Prostate gland (tissue), 2 donors: Measurements from ENCODE around the gene PHEX. TPM values are rescaled to one million over a fixed set of nuclear protein-coding genes. Genes with fewer than 3 reads are reported as not detected.

Source experiments
- DNase-seq: peaks from one replicate; pipeline ENCODE4 v3.0.0-alpha.2; 2019; ENCODE audit warnings: low spot score
- H3K27ac ChIP-seq, 2 donors: fragments of 200-600 bp; sonication (generic); 2 replicates each; pipeline ENCODE4 v1.5.1; 2017 to 2019
- H3K27me3 ChIP-seq: fragments of 200-600 bp; sonication (generic); replicated peaks from 2 replicates; pipeline ENCODE4 v1.5.1; 2019; ENCODE audit not compliant: insufficient read depth
- H3K36me3 ChIP-seq, 2 donors: fragments of 200-600 bp; sonication (generic); 1 replicate in 1 of 2; 2 replicates in 1 of 2; pipeline versions ENCODE4 v1.5.1 to v1.8.1; 2017 to 2019
- H3K4me1 ChIP-seq: fragments of 200-600 bp; sonication (generic); replicated peaks from 2 replicates; pipeline ENCODE4 v1.5.1; 2019
- H3K4me3 ChIP-seq, 2 donors: fragments of 200-600 bp; sonication (generic); 2 replicates each; pipeline ENCODE4 v1.5.1; 2017 to 2019
- H3K9me3 ChIP-seq: fragments of 200-600 bp; sonication (generic); 2 replicates; pipeline ENCODE4 v1.5.1; 2017
- POLR2A ChIP-seq: fragments of 450-650 bp; IDR thresholded peaks from one replicate; pipeline ENCODE4 v1.6.1; 2016; ENCODE audit warnings: antibody characterized with exemption, mild to moderate bottlenecking
- POLR2AphosphoS5 ChIP-seq: sonication (generic); formaldehyde crosslinking; IDR thresholded peaks from one replicate; pipeline ENCODE4 v1.6.1; 2017; ENCODE audit warnings: antibody characterized with exemption
- WGBS: methylation state at CpG from one replicate; pipeline ENCODE4 v1.1.5; 2018; 5-methylcytosine and 5-hydroxymethylcytosine counted together
- intact Hi-C: fragments of 100-400 bp; cut with DNase I; formaldehyde crosslinking; loops from one replicate; pipeline ENCODE4 v1.14.2; 2022
- total RNA-seq, 2 donors: library from RNA; depleted of rRNA; stranded (reverse); fragments of >200 nt; gene quantifications; one replicate each; pipeline ENCODE4 v1.1.0, GENCODE V29; 2016
- TF ChIP-seq, protein P1 (sequence below), 4 experiments: fragments of 200-600 bp in 2 of 4; fragments of 450-650 bp in 2 of 4; sonication (generic) in 2 of 4; IDR thresholded peaks; 1 replicate in 3 of 4; 2 replicates in 1 of 4; pipeline ENCODE4 v1.5.1; 2016 to 2019; ENCODE audit warnings: antibody characterized with exemption in 4 of 4, mild to moderate bottlenecking in 2 of 4, moderate library complexity in 2 of 4

Gene PHEX
- total RNA-seq, 2 donors from 2014 or later = 0.34 to 0.82 TPM

DNA sequence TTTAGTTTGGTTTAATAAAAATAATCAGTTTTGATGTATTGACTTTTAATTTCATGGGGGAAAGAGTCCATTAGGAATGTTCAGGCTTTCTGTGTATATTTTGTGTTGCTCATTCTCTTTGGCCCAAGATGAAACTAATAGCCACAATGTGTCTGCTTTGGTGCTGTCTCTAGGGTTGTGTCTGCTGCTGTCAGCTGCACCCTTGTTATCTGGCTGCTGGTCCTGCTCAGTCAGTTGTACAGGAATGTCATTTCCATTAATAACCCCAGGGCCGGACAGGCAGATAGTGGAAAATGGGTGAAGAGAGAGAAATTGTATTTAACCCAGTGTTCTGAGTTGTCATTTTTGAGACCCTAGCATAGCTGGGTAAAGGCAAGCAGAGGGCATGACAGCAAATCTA lies 115.1 kb downstream of the PHEX start:
- WGBS = 88% methylated on average over 1 of the region's 1 CpG
- Histone ChIP-seq H3K36me3 (no peaks in the 10 kb centered on the region), H3K4me3 (no peak overlapping the region), H3K27me3 (no peaks in the 10 kb centered on the region), H3K9me3 (no peaks in the 10 kb centered on the region), H3K4me1 (no peaks in the 10 kb centered on the region), H3K27ac (no peak overlapping the region)
- intact Hi-C loops = no loop called here
- TF ChIP-seq POLR2AphosphoS5 = no peak
- no peak for TF ChIP-seq POLR2A
- TF ChIP-seq, protein P1, sequence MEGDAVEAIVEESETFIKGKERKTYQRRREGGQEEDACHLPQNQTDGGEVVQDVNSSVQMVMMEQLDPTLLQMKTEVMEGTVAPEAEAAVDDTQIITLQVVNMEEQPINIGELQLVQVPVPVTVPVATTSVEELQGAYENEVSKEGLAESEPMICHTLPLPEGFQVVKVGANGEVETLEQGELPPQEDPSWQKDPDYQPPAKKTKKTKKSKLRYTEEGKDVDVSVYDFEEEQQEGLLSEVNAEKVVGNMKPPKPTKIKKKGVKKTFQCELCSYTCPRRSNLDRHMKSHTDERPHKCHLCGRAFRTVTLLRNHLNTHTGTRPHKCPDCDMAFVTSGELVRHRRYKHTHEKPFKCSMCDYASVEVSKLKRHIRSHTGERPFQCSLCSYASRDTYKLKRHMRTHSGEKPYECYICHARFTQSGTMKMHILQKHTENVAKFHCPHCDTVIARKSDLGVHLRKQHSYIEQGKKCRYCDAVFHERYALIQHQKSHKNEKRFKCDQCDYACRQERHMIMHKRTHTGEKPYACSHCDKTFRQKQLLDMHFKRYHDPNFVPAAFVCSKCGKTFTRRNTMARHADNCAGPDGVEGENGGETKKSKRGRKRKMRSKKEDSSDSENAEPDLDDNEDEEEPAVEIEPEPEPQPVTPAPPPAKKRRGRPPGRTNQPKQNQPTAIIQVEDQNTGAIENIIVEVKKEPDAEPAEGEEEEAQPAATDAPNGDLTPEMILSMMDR (IDR thresholded peaks at IDR 0.05) = no peak
- DNase-seq = no peak

DNA sequence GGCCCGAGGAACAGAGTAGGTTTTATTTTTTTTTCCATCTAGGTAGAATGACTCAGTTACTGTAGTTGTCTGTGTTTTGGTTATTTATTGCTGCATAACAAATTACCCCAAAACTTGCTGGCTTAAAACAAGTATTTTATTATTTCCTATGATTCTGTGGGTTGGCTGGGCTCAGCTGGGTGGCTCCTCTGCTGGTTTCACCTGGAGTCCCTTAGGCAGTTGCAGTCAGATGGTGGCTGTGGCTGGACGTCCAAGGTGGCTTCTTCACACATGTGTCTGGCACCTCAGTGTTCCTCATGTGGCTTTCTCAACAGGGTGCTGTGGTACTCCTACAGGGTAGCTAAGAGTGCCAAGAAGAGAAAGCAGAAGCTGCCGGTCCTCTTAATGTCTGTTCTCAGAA lies 115.8 kb downstream of the PHEX start:
- Histone ChIP-seq H3K27ac (no peak overlapping the region), H3K9me3 (no peaks in the 10 kb centered on the region), H3K4me3 (no peak overlapping the region), H3K4me1 (no peaks in the 10 kb centered on the region), H3K36me3 (no peaks in the 10 kb centered on the region), H3K27me3 (no peaks in the 10 kb centered on the region)
- DNase-seq = no peak
- intact Hi-C loops = no loop called here
- WGBS = 99% methylated on average over 3 of the region's 3 CpGs
- no peak for TF ChIP-seq POLR2A

DNA sequence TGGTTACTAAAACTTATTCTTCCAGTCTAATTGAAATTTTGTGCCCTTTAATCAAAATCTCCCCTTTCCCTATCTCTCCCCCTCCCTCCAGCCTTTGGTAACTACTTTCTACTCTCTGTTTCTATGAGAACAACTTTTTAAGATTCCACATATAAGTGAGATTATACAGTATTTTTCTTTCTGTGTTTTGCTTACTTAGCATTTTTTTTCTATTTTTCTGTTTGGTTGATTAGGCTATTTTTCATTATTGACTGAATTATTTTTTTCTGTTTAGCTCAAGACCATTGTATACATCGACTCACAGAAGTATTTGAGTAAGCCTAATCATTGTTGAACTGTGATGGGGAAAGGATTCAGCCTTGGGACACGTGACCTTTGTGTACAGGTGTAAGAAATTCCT lies 116.4 kb downstream of the PHEX start:
- Histone ChIP-seq H3K9me3 (no peaks in the 10 kb centered on the region), H3K4me1 (no peaks in the 10 kb centered on the region), H3K4me3 (no peak overlapping the region), H3K36me3 (no peaks in the 10 kb centered on the region), H3K27ac (no peak overlapping the region), H3K27me3 (no peaks in the 10 kb centered on the region)
- intact Hi-C loops = no loop called here
- TF ChIP-seq POLR2A (no peak), POLR2AphosphoS5 (no peak)
- TF ChIP-seq, protein P1 (IDR thresholded peaks at IDR 0.05) = no peak
- WGBS = 100% methylated on average over 2 of the region's 2 CpGs
- DNase-seq = no peak

DNA sequence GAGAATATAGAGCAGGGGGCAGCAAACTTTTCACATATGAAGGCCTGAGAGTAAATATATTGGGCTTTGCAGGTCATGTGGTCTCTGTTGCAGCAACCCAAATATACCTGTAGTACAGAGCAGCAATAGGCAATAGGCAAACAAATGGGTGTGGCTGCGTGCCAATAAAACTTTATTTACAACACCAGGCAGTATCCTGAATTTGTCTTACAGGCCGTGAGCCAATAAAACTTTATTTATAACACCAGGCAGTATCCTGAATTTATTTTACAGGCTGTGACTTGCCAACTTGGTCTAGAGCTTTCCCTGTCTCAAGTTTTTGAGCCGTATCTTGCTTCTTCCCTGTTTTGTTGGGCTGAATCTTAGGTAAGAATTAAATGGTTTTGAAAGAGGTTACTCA lies 118.2 kb downstream of the PHEX start:
- Histone ChIP-seq H3K4me1 (no peaks in the 10 kb centered on the region), H3K4me3 (no peak overlapping the region), H3K9me3 (no peaks in the 10 kb centered on the region), H3K27ac (no peak overlapping the region), H3K27me3 (no peaks in the 10 kb centered on the region), H3K36me3 (no peaks in the 10 kb centered on the region)
- intact Hi-C loops = no loop called here
- 78% methylated on average over 3 of the region's 3 CpGs for WGBS
- no peak for TF ChIP-seq POLR2A
- no peak for DNase-seq

DNA sequence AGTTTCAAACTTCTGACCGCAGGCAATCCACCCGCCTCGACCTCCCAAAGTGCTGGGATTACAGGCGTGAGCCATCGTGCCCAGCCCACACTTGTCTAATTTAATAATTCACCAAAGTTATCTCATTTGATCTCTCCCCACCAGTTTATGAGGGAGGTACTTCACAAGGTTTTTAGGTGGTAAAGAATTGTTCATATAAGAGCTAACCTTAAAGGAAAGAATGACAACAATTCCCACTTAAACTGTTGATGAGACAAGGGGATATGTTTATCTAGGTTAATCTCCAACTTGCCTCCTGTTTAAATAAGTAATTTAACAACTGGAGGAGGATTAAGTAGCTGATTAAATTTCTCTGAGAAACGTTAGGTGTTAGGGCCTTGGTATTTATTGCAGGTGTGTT lies 123.0 kb downstream of the PHEX start:
- 58% methylated on average over 6 of the region's 6 CpGs for WGBS

DNA sequence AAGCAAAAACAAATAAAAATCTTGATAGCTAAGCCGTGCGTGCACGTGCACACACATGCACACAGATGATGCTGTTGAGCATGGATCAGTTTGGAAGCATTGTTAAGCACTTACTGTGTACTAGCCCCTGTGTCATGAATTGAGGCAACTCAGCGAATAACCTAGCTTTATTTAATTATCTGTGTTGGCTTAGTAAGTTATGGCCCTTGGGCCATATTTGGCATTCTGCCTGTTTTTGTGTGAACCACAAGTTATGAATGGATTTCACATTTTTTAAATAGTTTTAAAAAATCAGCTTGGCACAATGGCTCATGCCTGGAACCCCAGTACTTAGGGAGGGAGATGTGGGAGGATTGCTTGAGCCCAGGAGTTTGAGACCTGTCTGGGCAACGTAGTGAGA lies 126.9 kb downstream of the PHEX start:
- DNase-seq = no peak
- Histone ChIP-seq H3K27me3 (no peaks in the 10 kb centered on the region), H3K27ac (no peak overlapping the region), H3K4me3 (no peak overlapping the region), H3K36me3 (no peaks in the 10 kb centered on the region), H3K4me1 (no peaks in the 10 kb centered on the region), H3K9me3 (no peaks in the 10 kb centered on the region)
- WGBS = 80% methylated on average over 5 of the region's 5 CpGs
- intact Hi-C loops = no loop called here
- no peak for TF ChIP-seq POLR2AphosphoS5
- no peak for TF ChIP-seq POLR2A
- TF ChIP-seq, protein P1 (IDR thresholded peaks at IDR 0.05) = no peak

More for the DNA sequence above, 123.0 kb downstream of the PHEX start:
- H3K27me3 ChIP-seq = no peaks in the 10 kb centered on the region
- no peak overlapping the region for H3K27ac ChIP-seq
- no peak for TF ChIP-seq POLR2AphosphoS5
- TF ChIP-seq POLR2A = no peak
- TF ChIP-seq, protein P1 (IDR thresholded peaks at IDR 0.05) = no peak
- H3K4me1 ChIP-seq = no peaks in the 10 kb centered on the region
- intact Hi-C loops = no loop called here
- H3K4me3 ChIP-seq = no peak overlapping the region
- no peaks in the 10 kb centered on the region for H3K9me3 ChIP-seq
- no peaks in the 10 kb centered on the region for H3K36me3 ChIP-seq
- no peak for DNase-seq
